ENCODE results near the gene IL6ST.

DNA sequence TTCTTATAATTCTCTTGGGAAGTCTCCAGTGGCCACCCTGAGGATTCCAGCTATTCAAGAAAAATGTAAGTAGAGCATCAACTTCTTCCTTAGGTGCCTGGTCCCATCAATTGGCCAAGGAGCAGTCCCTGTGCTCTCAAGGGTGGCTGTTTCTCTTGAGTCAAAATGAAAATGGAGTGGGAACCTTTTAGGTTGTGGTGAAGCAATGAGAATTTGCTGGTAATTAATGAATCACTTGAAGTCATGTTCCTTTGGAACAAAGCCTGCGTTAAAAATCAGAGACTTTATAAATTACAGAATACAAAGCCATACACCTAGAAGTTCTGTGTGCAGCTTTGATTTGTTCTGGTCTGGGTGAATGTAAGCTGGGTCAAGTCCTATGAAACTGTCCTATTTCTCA is 94.7 kb downstream of the IL6ST start:
- TF ChIP-seq CTCF (IDR thresholded peaks at IDR 0.05), result no peak
- no peak for TF ChIP-seq POLR2A (IDR thresholded peaks at IDR 0.05)
